SU-DHL-6 (cell line): Measurements from ENCODE around the gene EPB41L2.

ENCODE experiments used
- H2AFZ ChIP-seq: fragments of 200-600 bp; sonication (generic); 2 replicates; pipeline ENCODE4 v1.6.1; 2014; ENCODE audit warnings: low read depth, mild to moderate bottlenecking, moderate library complexity, mixed read lengths, antibody characterized with exemption, low read length; ENCODE audit not compliant: severe bottlenecking
- H3F3A ChIP-seq: fragments of 200-600 bp; shearing (Covaris generic); 2 replicates; pipeline ENCODE4 v1.6.0; 2016; ENCODE audit warnings: antibody characterized with exemption, mild to moderate bottlenecking; ENCODE audit not compliant: insufficient read depth
- H3K27ac ChIP-seq: fragments of 200-600 bp; sonication (generic); 2 replicates; pipeline ENCODE4 v1.5.1; 2016; ENCODE audit warnings: low read depth, mild to moderate bottlenecking, low read length, moderate library complexity, mixed read lengths
- H3K27me3 ChIP-seq: fragments of 200-600 bp; sonication (generic), shearing (Covaris generic); 2 replicates; pipeline ENCODE4 v1.6.0; 2014; ENCODE audit warnings: mild to moderate bottlenecking, low read length
- H3K36me3 ChIP-seq: fragments of 200-600 bp; sonication (generic); 2 replicates; pipeline ENCODE4 v1.6.1; 2014; ENCODE audit warnings: mild to moderate bottlenecking, low read length, mixed read lengths
- H3K4me2 ChIP-seq: fragments of 300-600, 200-600 bp; shearing (Covaris generic), sonication (generic); 2 replicates; pipeline ENCODE4 v1.6.0; 2014; ENCODE audit warnings: low read length, low read depth, mild to moderate bottlenecking; ENCODE audit not compliant: poor library complexity, severe bottlenecking
- H3K4me3 ChIP-seq: fragments of 200-600 bp; sonication (generic); 2 replicates; pipeline ENCODE4 v1.5.1; 2014; ENCODE audit warnings: antibody characterized with exemption, low read length, mild to moderate bottlenecking, mixed read lengths; ENCODE audit not compliant: insufficient read depth, poor library complexity, severe bottlenecking
- H3K79me2 ChIP-seq: fragments of 200-600 bp; sonication (generic); 2 replicates; pipeline ENCODE4 v1.6.1; 2014; ENCODE audit warnings: mild to moderate bottlenecking, low read length, moderate library complexity; ENCODE audit not compliant: insufficient read depth
- H3K9ac ChIP-seq: fragments of 200-600 bp; sonication (generic); 2 replicates; pipeline ENCODE4 v1.7.0; 2014; ENCODE audit warnings: mild to moderate bottlenecking, low read length
- H3K9me2 ChIP-seq: fragments of 200-600 bp; sonication (generic); replicated peaks from 2 replicates; pipeline ENCODE4 v1.6.1; 2014; ENCODE audit warnings: low read length; ENCODE audit not compliant: insufficient read depth
- H3K9me3 ChIP-seq: fragments of 200-600 bp; sonication (generic); 2 replicates; pipeline ENCODE4 v1.6.1; 2014; ENCODE audit warnings: low read length, mixed read lengths; ENCODE audit not compliant: insufficient read depth
- H4K20me1 ChIP-seq: fragments of 200-600 bp; sonication (generic); 2 replicates; pipeline ENCODE4 v1.6.1; 2014; ENCODE audit warnings: low read depth, mild to moderate bottlenecking, antibody characterized with exemption, low read length, moderate library complexity, mixed read lengths
- CTCF ChIP-seq: fragments of 200-600 bp; sonication (generic); IDR thresholded peaks from one replicate; pipeline ENCODE4 v1.5.1; 2017; ENCODE audit warnings: antibody characterized with exemption, mild to moderate bottlenecking, low read length, moderate library complexity; ENCODE audit not compliant: insufficient read depth, poor library complexity, severe bottlenecking
- EZH2phosphoT487 ChIP-seq: fragments of 200-600 bp; sonication (generic), shearing (Covaris generic); conservative IDR thresholded peaks from 2 replicates; pipeline ENCODE4 v1.6.1; 2018; ENCODE audit warnings: mild to moderate bottlenecking, antibody characterized with exemption, low read length, moderate library complexity, mixed read lengths

The EPB41L2 gene

DNA sequence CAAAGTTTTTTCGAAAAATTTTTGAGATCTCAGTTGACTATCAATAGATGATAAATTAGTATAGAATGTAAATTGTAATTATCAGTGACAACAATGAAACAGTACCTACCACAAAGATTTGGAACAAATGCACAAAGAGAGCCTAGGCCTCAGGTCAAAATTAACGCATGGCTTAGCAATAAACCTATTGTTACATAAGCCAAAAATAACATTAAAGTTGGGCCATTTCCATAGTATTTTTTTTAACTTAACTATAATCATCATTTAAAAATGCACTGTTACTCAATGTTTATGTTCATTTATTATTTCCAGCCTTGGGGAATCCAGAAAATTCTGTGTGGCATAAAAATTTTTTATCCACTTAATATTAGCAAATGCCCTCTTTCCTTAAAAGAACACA lies 117.0 kb downstream of the EPB41L2 start:
- Histone ChIP-seq H3K4me3 (no peak overlapping the region), H3K9me3 (no peaks in the 10 kb centered on the region), H4K20me1 (no peaks in the 10 kb centered on the region), H3K27ac (no peak overlapping the region), H3K27me3 (no peaks in the 10 kb centered on the region), H3K36me3 (no peaks in the 10 kb centered on the region), H3K79me2 (no peaks in the 10 kb centered on the region), H3K9me2 (no peaks in the 10 kb centered on the region), H3F3A (no peaks in the 10 kb centered on the region), H2AFZ (no peak overlapping the region), H3K9ac (no peak overlapping the region), H3K4me2 (no peak overlapping the region)
- TF ChIP-seq CTCF, result no peak

DNA sequence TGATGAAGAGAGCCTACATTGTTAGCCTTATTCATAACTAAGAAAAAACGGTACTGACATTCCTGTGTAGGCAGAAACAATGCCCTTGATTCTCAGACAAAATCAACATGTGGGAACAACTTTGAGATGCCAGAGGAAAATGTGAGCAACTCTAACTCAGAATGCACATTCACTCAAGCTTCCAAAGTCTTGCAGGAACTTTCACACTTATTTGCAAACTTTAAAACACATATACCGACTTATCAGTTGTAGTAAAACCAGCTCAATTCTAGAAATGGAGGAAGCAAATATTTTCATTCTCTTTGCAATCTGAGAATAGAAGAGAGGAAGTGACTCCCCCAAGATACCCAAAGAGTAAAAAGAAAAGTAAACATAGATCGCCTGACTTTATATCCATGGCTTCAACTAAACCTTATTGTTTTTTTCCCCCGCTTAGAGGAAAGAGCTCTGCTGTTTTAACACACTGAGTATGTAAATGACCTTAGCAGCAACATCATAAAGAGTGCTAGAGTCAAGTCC lies 117.6 kb downstream of the EPB41L2 start:
- Histone ChIP-seq H3K79me2 (no peaks in the 10 kb centered on the region), H3K4me2 (no peak overlapping the region), H3K4me3 (no peak overlapping the region), H3F3A (no peaks in the 10 kb centered on the region), H3K9ac (no peak overlapping the region), H3K36me3 (no peaks in the 10 kb centered on the region), H4K20me1 (no peaks in the 10 kb centered on the region), H3K9me3 (no peaks in the 10 kb centered on the region), H2AFZ (no peak overlapping the region), H3K27ac (no peak overlapping the region), H3K9me2 (no peaks in the 10 kb centered on the region), H3K27me3 (no peaks in the 10 kb centered on the region)
- no peak for TF ChIP-seq EZH2phosphoT487
- TF ChIP-seq CTCF, result no peak

DNA sequence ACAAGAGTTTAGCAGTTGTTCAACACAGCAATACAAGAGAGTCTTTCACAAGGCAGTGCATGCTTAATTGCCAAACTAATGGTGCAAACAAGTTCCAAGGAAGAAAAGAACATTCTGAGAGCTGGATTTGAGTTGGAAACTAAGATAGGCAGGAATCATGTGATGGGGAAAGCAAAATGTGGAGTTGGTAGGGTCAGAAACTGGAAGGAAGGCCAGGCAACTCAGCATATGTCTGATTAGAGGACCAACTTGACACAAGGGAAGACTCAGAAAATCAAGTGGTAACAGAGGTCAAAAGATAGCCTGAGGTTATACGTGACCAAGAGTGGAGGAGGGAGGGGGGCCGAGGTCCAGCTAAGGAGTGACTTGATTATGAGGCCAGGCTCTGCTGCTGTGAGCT lies 118.6 kb downstream of the EPB41L2 start:
- no peak overlapping the region for H3K9ac ChIP-seq
- no peaks in the 10 kb centered on the region for H3K27me3 ChIP-seq
- H2AFZ ChIP-seq, result no peak overlapping the region
- TF ChIP-seq EZH2phosphoT487, result no peak
- TF ChIP-seq CTCF, result no peak
- H3K27ac ChIP-seq, result no peak overlapping the region
- no peak overlapping the region for H3K4me3 ChIP-seq
- H4K20me1 ChIP-seq, result no peaks in the 10 kb centered on the region
- no peaks in the 10 kb centered on the region for H3K79me2 ChIP-seq
- H3K9me2 ChIP-seq, result no peaks in the 10 kb centered on the region
- H3F3A ChIP-seq, result no peaks in the 10 kb centered on the region
- H3K4me2 ChIP-seq, result no peak overlapping the region
- no peaks in the 10 kb centered on the region for H3K9me3 ChIP-seq
- no peaks in the 10 kb centered on the region for H3K36me3 ChIP-seq
